D721Med (cell line): ENCODE measurements around the gene MBNL2.

Experiments used
- DNase-seq: peaks from one replicate; pipeline ENCODE4 v3.0.0; 2011; ENCODE audit warnings: low spot score; ENCODE audit not compliant: insufficient read length
- FAIRE-seq: peaks from 2 replicates; lab custom pipeline; 2011; peaks lifted over from hg19 to GRCh38; lab: Jason Lieb, UNC
- TF ChIP-seq, protein P1 (sequence below): IDR thresholded peaks from 2 replicates; pipeline ENCODE4 v1.5.1; 2012; ENCODE audit warnings: mild to moderate bottlenecking, control low read depth; ENCODE audit not compliant: insufficient read depth; ENCODE audit errors: missing control alignments

The MBNL2 gene

DNA sequence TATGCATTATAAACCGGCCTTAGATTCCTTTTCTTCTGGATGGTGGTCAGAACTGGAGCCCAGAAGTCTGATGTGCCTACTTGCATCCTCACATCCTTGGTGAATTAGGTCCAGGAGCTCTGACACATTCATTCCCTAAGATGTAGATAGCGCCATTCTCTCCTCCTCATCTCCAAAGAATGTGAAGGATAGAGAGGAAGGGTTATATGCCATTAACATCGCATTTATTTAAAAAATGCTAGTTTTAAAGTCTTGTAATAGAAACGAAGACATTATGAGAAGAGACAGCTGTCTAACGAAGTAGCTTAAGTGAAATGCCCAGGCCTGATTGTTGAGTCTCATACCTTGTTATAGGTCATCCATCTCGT, 9.7 kb downstream of the MBNL2 start:
- DNase-seq (no peak), FAIRE-seq (no peak)
- TF ChIP-seq, protein P1, sequence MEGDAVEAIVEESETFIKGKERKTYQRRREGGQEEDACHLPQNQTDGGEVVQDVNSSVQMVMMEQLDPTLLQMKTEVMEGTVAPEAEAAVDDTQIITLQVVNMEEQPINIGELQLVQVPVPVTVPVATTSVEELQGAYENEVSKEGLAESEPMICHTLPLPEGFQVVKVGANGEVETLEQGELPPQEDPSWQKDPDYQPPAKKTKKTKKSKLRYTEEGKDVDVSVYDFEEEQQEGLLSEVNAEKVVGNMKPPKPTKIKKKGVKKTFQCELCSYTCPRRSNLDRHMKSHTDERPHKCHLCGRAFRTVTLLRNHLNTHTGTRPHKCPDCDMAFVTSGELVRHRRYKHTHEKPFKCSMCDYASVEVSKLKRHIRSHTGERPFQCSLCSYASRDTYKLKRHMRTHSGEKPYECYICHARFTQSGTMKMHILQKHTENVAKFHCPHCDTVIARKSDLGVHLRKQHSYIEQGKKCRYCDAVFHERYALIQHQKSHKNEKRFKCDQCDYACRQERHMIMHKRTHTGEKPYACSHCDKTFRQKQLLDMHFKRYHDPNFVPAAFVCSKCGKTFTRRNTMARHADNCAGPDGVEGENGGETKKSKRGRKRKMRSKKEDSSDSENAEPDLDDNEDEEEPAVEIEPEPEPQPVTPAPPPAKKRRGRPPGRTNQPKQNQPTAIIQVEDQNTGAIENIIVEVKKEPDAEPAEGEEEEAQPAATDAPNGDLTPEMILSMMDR: no peak

DNA sequence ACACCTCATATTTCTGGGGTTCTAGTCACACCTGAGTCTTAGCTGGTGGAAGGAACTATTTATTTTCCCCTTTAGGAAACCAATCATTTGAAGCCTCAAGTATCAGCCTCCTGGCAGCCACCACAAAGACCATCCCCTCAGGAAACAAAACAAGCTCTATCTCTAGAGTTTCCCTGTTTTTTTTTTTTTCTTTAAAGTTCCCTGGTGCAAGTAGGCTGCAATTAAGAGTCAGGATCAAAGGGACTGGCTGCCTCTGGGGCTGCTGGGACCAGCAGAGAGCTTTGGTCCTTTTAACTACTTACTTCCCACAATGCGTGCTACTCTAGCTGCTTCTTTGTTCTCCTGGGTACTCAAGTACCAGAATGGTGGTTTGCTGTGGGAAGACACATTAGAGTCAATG, 11.4 kb downstream of the MBNL2 start:
- FAIRE-seq: no peak
- TF ChIP-seq, protein P1: no peak
- no peak for DNase-seq

- TF ChIP-seq, protein P1: no peak
- no peak for DNase-seq
- no peak for FAIRE-seq
These were observed 12.1 kb downstream of the MBNL2 start for GRCh38 chr13:97234236-97234635.

DNA sequence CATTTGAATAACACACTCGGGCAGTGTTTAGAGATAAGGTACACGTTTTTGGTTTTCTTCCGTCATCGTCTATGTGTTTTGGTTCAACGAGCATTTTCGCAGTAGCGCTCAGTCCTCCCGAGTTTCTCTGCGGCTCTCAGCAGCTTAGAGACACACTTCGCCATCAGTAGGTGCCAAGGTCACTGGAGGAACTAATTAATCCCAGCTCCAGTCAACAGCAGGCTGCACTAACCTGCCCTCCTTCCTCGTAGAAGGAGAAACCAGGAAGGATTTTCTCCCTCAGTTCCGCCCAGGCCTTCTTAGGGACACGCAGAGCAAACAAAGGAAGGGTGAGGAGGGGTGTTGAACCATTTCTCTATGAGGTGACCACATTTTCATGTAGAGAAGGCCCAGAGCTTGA, 12.6 kb downstream of the MBNL2 start:
- no peak for FAIRE-seq
- DNase-seq: no peak
- TF ChIP-seq, protein P1: no peak

GRCh38 chr13:97235549-97236231, 13.6 kb downstream of the MBNL2 start:
- DNase-seq (no peak), FAIRE-seq (no peak)
- TF ChIP-seq, protein P1: no peak

DNA sequence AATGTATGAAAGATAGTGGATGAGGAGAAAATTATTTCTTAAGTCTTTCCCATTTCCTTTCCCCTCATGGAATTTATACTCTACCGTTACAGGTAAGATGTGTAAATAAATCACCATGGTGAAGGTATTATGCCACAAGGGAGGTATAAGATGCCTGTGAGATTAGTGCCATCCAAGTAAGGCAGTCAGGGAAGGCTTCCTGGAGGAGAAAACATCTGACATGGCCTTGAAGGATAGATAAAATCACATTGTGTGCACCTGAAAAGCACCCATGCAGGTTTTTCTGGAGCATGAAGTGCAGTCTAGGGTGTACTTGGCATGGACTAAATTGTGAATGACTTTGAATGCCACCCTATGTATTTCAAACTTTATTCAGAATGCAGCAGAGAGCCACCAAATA, 15.3 kb downstream of the MBNL2 start:
- no peak for FAIRE-seq
- TF ChIP-seq, protein P1: no peak
- DNase-seq: no peak

DNA sequence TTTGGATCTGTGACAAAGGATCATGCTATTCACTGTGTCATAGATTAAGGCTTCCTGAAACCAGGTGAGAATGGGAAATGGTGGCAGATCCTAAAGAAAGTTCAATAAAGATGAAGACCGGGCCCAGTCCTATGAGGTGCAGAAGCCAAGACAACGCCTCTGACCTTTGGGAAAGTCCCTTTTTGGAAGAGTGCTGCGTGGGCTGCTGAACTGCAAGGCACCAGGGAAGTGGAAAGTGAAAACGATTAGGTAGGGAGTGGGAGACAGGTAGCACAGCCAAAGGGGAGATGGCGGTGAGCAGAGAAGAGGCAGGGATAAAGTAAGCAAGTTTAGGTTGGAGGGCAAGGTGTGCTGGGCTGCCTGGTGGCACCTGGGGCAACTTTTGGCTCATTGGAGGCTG, 16.3 kb downstream of the MBNL2 start:
- TF ChIP-seq, protein P1: no peak
- DNase-seq (no peak), FAIRE-seq (no peak)
